Measurements from ENCODE around the gene TRPM2.

- TF ChIP-seq CTCF (IDR thresholded peaks at IDR 0.05 in 2 of 3, conservative IDR thresholded peaks at IDR 0.05 in 1 of 3; ENCODE audit: borderline replicate concordance in 1 of 3, insufficient read depth in 1 of 3, low read depth in 2 of 3, low read length in 2 of 3) (no peak), EZH2 (IDR thresholded peaks at IDR 0.05) (no peak), POLR2AphosphoS5 (IDR thresholded peaks at IDR 0.05; ENCODE audit: low read depth, low read length) (no peak), ZNF274 (IDR thresholded peaks at IDR 0.05; ENCODE audit: low read depth, low read length) (no peak), EZH2phosphoT487 (IDR thresholded peaks at IDR 0.05; ENCODE audit: borderline replicate concordance) (no peak), TCF7L2 (IDR thresholded peaks at IDR 0.05; ENCODE audit: borderline replicate concordance, extremely low read depth, insufficient read depth, insufficient read length) (no peak), REST (IDR thresholded peaks at IDR 0.05; ENCODE audit: low read depth) (no peak), SIN3A (IDR thresholded peaks at IDR 0.05; ENCODE audit: low read depth) (no peak), SP1 (IDR thresholded peaks at IDR 0.05; ENCODE audit: low read depth) (no peak), POLR2A (IDR thresholded peaks at IDR 0.05; ENCODE audit: borderline replicate concordance, extremely low read depth, insufficient read depth, insufficient read length) (no peak), JUND (IDR thresholded peaks at IDR 0.05) (no peak), ZFX (IDR thresholded peaks at IDR 0.05) (no peak)
These were observed 80.6 kb downstream of the TRPM2 start for GRCh38 chr21:44433791-44434567.
